Stimulated activated CD4-positive, alpha-beta T cell treated with anti-CD3 and anti-CD28 coated beads, Interleukin-12 subunit alpha, Interleukin-12 subunit beta, amount 100 ng/mL, for 48 hours (primary cell): ENCODE results near the gene ZNF132.

Source experiments
- DNase-seq, 3 donors: peaks; one replicate each; pipeline ENCODE4 v3.0.0-alpha.2; 2020; ENCODE audit warnings: low read depth in 2 of 3, low spot score in 1 of 3

Gene ZNF132

DNA sequence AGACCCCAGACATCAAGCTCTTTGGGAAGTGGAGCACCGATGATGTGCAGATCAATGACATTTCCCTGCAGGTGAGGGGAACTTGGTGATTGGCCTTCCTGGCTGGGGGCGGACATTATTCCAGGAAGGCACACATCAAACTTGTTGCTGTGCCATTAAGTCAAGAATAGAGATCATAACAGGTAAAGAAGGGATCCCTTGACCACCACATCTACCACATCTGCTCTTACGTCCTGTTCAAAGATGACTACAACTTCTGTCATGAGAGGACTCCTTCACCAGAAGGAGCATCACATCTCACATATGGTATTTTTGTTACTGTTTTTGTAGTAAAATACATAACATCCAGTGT, 51.8 kb downstream of the ZNF132 start:
- no peak for DNase-seq

DNA sequence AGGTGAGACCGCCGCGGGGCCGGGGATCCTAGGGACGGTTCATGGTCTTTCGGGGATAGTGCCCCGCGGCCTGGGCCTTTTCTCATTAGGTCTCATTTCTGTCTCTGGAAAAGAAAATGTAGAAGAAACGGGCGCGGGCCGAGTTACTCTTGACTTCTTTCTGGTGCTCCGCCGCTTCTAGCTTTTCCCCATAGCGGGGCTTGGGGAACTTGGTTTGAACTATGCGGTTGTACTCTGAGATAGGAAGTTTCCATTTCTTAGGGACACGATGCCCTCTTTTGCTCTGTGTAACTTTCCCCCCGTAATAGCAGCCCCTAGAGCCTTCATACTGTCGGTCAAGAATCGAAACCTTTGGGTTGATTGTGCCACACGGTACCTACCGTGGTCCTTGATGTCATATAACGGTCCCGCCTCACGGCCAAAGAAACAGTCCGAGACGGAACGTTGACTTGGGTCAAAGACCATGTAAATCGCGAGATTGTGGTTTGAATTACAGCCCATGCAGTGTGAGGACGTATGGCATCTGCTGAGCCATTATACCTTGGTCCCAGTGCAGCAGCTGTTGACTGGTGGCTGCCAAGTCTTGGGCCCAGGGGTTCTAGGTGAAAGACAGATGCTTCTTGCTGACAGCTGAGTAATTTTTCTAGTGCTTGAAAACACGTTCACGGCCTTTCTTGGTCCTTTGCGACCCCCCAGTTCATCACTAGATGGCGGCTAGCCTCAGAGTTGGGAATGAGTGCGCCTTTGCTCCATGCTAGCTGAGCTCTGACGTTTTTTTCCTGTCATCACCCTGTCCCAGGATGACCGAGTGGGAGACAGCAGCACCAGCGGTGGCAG, 52.4 kb downstream of the ZNF132 start:
- no peak for DNase-seq

GRCh38 chr19:58386576-58387337, 53.2 kb downstream of the ZNF132 start, which contains the start of gene RPS5:
TSS of gene RPS5 (plus strand) at chr19:58387269. CDS start at chr19:58388138, 869 bp downstream.
- DNase-seq: peak; percentile 91 to 95 (median 93)

GRCh38 chr19:58385891-58386575, 53.9 kb downstream of the ZNF132 start:
- DNase-seq: no peak

- no peak for DNase-seq
Observed at GRCh38 chr19:58385313-58385890, 54.6 kb downstream of the ZNF132 start.

DNA sequence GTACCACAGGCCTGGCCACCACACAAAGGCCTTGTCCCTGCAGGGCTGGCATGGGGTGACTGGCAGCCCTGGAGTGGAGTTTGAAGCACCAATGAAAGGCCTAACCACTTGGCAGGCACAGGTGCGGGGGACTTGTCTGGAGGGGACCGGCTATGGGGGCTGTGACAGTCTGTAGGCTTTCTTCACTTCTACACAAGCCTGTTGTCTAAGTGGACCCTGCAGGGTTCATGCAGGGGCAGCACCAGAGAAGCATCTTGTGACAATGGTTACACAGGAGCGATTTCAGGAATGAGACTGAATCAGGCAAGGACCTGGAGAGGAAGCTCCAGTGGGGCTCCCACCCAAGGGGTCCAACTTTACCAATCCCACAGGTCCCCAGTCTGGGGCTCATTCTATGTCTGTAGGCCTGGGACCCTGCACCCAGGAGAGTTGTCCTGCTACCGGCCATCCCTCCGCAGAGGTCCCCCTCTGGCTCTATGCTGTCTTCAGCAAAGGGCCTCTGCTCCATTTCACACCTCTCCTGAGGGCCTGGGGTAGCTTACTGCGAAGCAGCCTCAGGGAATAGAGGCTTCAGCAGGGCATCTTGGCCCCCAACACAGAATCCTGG, 56.9 kb downstream of the ZNF132 start:
- DNase-seq: no peak
